NCI-H146 (cell line): ENCODE data around the gene B3GNT3.

ENCODE experiments used
- DNase-seq: peaks from one replicate; lab custom pipeline; 2025; lab: John Stamatoyannopoulos, UW

B3GNT3 gene, protein sequence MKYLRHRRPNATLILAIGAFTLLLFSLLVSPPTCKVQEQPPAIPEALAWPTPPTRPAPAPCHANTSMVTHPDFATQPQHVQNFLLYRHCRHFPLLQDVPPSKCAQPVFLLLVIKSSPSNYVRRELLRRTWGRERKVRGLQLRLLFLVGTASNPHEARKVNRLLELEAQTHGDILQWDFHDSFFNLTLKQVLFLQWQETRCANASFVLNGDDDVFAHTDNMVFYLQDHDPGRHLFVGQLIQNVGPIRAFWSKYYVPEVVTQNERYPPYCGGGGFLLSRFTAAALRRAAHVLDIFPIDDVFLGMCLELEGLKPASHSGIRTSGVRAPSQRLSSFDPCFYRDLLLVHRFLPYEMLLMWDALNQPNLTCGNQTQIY

DNA sequence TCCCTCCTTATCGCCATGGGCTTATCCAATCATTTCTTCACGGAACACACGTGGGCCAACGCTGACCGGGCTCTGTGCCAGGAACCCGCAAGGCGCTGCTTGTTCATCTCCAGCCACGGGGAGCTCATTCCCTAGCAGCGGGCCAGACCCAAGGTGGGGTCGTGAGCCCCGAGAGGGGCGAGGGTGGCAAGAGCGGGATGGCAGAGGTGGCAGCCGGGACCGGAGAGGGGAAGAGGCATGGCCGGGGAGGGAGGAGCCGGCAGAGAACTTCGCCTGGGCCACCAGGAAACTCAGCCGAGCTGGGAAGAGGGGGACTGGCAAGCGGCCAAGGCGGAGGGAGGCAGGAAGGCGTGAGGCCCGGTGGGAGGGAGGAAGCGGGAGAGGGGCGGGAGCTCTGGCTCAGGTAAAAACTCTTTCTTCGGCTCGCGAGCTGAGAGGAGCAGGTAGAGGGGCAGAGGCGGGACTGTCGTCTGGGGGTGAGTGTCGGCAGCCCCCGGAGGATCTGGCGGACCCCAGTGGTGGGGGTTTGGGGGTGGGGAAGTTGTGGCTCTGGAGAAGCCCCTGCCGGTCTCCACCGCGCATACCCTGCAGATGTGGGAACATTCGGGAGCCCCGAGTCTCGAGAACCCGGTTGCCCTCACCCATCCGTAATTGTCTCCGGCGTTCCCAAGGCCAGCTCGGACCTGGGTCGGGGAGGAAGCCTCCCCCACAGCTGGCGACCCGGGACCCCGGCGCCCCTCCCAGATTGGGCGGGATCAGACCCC is at the start of gene B3GNT3:
Gene B3GNT3 (plus strand): TSS at position 408 of the 764 bp plus-strand sequence. CDS start 12,670 bp downstream, outside the sequence.
- DNase-seq, result peak; percentile 76

DNA sequence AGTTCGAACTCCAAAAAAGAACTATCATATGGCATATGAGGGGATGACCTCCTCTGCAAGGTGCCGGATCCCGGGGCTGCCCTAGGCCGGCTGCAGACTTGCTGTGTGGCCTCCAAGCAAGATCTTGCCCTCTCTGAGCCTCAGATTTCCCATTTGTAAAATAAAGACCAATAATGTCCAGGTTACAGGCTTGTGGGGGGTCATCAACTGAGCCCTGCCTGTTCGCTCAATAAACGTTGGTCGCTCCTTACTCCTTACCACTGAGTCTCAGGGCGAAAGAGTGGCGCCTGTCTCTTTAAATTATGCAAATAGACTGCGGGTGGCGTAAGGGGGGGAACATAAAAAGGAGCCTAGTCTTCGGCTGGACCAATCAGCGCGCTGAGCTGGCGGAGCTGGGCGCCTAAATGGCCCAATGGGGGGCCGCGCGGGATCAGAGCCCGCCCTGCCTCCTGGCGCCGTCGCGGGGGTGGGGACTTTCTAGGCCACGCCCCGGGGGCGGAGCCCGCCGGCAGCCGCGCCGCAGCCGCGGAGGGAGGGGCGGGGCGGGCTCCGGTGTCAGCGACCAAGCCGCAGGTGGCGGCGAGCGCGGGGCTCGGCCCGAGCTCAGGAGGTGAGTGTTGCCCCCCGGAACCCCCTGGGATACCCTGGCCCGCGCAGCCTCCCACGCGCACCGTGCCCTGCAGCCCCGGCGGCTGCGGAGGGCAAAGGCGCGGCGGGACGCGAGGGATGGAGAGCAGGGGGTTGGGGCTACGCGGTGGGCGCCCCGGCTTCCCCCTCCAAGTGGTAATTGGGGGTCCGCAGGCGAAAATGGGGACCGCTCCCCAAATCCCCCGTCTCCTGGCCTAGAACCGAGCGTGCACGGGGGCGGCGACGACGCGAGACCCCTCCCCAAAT is 47.5 kb upstream of the B3GNT3 start:
- peak; percentile 97 for DNase-seq

DNA sequence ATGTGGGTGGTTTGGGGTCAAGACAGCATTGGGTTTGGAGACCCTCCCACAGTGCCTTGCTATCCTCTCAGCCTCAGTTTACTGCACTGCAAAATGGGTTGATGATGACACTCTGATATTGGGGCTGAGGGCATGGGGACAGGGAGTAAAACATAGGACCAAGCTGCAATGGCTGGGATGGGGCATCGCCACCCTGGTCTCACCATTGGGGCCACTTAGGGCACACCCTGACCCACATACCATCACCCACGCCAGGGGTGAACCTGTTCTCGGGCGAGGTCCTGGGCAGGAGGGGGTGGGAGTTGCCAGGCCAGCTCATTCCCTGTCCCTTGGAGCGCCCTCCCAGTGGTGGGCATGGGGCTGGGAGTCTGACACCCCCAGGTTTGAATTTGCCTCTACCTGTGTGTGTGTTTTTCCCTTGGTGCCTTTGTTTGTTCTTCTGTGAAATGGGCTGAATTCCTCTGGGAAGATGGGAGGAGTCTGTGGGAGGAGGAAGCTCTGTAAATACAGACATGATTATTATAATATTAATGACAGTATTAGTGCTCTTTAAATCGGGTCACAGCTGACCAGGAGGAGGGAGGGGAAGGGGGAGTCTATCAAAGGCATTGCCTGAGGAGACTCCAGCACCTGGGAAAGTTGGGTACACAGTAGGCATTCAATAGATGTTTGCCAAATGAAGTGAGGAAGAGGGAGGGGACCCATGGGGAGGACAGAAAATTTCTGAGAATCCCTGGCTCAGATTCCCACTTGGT is 45.9 kb upstream of the B3GNT3 start:
- no peak for DNase-seq

DNA sequence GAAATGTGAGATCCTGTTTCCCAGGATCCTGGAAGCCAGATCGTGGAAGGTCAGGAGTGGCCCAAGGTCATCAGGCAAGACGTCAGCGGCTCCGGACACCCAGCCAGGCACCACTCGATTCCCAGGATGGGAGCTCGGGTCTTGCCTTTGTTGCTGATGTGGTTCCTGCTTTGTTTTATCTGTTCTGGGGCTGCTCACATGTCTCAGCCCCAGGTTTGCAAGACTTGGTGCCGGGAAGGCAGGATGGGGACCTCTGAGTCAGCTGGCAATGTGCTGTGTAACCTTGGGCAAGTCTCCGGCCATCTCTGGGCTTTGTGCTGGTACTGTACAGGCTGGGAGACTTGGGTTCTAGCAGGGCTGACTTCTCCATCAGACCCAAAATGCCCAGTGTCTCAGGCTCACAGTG is 45.0 kb upstream of the B3GNT3 start:
- no peak for DNase-seq

DNA sequence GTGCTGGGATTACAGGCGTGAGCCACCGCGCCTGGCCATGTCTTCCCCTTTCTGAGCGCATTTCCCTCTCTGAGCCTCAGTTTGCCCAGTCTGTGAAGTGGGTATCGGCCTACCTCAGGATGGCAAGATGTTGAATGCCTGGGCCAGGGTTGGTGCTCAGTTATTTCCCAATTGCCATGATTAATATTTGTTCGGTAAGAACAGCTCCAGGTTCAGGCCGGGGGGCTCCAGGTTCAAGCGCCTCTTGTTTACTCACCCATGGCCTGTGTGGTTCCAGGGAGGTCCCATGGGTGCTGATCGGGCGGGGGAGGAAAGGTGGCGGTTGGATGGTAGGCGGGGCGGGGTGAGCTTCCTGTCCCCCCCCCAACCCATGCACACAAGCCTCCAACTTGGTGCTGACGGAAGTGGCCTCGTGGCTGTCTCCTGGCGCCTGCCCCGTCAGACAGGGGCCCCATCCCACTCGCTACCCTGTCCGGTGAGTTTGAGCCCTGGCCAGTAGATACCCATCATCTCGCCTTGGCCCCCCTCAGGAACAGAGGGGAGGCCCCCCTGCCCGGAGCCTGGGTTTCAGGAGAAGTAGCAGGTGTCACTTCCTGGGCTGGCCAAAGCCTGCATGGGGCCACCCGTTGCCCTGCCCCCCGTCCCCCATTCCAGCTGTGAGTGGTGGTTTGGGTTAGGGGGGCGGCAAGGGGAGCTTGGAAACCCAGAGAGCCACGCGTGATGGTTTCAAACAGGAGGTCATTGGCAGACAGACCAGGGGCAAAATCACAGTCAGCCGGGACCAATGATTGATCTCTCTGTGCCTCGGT is 43.6 kb upstream of the B3GNT3 start, which contains the start of gene FCHO1:
Gene FCHO1 (plus strand): TSS at position 375 of the 809 bp plus-strand sequence. CDS start 3,688 bp downstream, outside the sequence.
- no peak for DNase-seq

DNA sequence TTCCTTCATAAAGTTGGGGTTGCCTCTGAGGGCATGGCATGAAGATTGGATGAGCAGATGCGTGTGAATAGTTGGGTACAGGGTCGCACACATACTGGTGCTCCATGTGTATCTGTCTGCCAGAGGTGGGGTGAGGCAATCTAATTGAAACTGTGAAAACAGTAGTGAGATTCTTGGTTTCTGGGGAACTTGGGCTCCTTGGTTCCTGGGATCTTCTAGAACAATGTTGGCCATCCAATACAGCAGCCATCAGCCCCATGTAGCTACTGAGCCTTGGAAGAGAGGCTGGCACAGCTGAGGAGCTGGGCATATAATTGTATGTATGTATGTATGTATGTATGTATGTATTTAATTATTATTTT is 43.0 kb upstream of the B3GNT3 start:
- DNase-seq, result no peak

DNA sequence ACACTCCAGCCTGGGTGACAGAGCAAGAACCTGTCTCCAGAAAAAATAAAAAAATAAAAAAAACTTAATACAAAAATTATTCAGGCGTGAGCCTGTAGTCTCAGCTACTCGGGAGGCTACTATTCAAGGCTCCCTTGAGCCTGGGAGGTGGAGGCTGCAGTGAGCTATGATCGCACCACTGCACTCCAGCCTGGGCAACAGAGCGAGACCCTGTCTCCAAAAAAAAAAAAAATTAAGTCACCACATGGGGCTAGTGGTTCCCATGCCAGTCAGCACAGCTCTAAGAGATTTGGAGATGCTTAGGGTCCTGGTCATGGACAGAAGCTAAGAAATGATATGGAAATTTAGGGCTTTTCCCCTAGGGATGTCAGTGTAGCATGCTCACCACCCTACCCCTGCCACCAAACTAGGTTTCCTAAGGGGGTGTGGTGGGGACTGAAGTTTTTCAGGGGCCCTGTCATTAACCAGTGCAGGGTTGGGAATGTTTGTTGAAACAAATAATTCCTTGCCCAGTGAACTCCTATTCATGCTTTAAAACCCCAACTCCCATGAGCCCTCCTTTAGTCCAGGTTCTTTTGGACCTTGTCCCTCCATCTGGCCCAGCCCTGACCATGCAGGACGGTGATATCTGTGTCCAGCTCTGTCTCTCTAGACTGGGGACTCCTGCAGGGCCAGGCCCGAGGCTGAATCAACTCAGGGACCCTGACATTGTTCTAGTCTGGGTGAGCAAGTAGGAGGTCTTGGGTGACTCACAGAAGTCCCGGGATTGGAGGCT is 41.9 kb upstream of the B3GNT3 start:
- no peak for DNase-seq

DNA sequence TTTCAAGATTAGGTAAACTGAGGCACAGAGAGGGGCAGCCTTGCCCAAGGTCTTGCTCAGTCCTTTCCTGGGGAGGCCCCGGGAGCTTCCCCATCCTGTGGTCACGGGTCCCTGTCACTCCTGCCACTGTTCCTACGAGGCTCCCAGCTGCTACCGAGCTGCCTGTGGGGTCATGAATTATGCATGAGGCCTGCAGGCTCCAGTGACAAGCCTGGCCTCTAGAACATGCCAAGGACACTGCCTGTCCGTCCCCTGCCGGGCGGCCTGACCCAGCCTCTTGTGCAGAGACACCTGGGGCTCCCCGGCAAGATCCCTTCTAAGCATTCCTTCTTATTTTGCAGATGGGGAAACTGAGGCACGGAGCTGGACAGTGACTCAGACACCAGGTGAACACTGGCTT is 41.0 kb upstream of the B3GNT3 start:
- peak; percentile 58 for DNase-seq

DNA sequence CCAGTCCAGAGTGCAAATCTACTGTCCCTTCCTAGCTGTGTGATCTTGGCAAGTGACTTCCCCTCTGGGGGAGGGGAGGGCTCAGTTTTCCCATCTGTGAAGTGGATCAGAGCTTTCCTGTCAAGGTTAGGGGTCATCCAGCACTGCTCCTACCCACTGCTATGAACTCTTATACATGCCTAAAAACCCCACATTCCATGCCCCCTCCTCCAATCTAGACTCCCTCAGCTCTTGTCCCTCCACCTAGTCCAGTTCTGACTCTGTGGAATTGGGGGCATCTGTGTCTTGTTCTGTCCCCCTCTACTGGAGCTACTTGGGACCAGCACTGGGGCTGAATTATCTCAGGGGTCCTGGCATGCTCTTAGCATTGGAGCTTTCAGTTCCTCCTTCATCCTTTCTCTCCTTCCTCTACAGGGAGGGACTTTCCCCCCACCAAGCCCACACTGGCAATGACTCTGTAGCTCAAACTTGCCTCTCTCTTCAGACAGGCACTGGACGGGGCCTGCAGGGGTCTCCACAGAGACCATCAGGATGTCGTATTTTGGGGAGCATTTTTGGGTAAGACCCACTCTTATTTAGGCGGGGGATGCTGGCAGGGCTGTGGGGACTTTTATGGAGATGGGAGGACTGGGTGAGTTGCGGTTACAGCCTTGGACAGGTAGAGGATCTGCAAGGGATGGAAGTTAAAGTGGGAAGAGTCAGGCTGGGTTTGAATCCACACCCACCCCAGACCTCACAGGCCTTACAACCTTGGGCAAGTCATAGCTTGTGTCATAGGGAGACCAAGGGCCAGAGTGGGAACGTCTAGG is 40.1 kb upstream of the B3GNT3 start:
- DNase-seq, result no peak

DNA sequence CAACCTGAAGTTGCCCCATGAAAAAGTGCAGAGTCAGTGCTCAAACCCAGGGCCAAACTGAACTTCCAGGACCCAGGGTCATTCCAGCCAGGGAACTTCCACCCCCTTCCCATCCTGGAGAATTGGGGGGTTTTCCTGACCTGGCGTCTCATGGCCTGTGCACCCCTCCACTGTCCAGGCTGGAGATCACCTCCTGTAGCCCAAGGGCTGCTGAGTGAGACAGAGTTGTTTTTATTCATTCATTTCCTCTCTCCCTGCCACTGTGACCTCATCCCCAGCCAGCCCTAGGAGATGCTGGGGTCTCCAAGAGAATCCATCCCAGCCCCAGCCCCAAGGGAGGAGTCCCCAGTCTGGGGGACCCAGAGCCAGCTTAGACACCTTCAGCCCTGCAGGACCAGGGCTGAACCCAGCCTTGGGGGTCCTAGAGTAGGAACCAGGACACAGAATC is 39.5 kb upstream of the B3GNT3 start:
- no peak for DNase-seq

DNA sequence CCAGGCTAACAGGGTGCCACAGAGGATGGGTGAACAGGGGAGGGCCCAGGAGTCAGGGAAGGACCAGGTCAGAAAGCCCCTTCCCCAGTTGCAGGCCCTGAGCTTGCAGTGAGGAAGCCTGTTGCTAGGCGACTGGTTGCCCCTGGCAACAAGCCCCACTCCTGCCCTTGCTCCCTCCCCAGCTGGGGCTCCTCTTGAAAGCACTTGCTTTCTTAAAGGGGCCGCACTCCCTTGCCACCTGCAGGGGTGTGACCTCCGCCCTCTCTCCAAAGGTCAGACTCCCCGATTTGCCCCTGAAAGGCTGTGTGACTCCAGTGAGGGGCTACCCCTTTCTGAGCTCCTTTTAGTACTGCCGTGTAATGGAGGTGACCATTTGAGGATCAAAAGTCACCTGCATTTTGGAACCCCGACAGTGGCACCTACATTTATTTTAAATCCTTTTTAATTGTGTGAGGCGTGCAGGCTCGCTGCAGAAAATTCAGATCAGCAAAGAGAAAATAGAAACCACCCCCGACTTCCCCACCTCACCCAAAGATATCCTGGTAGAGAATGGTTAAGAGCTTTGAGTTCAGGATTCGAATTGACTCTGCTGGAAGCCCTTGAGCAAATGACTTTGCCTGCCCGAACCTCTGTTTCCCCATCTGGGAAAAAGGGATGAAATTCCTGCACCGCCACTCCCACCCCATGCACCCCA is 38.8 kb upstream of the B3GNT3 start:
- DNase-seq, result peak; percentile 69

DNA sequence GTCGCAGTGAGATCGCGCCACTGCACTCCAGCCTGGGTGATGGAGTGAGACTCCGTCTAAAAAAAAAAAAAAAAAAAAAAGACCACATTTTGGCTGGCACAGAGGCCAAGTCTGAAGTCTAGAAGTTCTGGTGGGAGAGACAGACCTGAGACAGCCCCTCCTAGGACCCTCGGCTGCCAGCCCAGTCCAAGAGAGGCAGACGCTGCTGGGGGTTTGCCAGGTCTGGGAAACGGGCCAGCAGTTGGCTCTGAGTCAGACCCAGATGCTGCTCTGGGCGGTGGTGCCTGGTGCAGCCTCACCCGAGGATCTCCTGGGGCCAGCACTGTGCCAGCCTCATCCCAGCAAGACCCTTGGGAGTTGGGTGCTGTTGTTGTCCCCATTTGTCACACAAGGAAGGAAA is 37.8 kb upstream of the B3GNT3 start:
- DNase-seq, result no peak

DNA sequence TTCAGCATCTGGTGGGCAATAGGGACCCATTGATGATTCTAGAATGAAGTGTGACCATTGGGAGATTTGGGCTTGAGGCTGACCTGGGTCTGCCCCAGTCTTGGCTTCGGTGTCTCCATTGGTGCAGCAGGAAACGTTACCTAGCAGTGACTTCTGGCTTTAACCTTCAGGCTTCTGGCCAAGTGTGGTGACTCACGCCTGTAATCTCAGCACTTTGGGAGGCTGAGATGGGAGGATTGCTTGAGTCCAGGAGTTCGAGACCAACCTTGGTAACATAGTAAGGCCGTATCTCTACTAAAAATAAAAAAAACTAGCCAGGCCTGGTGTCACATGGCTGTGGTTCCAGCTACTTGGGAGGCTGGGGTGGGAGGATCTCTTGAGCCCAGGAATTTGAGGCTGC is 36.4 kb upstream of the B3GNT3 start:
- no peak for DNase-seq

DNA sequence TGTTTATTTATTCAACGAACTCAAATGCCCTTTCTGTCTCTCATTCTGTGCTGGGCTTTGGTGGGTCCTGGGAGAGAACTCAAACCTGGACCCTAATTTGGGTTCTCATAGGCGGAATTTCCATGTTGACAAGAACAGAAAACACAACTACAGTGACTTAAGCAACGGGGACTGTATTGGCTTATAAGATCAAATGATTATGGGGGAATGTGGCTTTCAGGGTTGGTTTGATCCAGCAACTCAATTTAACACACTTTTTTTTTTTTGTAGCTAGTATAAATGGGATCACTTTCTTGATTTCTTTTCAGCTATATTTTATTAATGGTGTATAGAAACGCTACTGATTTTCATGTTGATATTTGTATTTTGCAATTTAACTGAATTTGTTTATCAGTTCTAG is 33.8 kb upstream of the B3GNT3 start:
- DNase-seq, result no peak

DNA sequence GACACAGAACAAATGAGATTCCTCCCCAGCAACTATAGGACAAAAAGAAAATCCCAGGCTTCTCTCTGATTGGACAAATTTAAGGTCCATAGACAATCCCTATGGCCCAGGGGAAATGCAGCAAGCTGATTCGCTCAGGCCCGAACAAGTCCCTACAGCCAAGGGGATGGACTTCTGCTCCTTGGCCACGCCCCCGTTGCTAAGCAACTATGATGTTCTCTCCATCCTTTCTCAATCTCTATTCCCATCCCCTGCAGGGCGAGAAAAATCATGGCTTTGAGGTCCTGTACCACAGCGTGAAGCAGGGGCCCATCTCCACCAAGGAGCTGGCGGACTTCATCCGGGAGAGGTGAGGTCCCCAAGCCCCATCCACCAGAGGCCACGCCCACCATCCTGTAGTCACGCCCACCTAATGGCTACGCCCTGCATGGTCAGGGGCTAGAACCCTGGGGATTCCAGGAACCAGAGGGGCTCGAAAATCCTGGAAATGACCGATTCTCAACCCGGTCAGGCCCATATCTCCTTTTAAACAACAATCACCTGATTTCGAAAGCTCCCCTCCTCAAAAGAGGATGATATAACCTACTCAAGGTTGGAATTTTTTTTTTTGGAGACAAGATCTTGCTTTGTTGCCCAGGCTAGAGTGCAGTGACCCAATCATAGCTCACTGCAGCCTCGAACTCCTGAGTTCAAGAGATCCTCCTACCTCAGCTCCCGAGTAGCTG is 32.3 kb upstream of the B3GNT3 start:
- DNase-seq, result peak; percentile 98

DNA sequence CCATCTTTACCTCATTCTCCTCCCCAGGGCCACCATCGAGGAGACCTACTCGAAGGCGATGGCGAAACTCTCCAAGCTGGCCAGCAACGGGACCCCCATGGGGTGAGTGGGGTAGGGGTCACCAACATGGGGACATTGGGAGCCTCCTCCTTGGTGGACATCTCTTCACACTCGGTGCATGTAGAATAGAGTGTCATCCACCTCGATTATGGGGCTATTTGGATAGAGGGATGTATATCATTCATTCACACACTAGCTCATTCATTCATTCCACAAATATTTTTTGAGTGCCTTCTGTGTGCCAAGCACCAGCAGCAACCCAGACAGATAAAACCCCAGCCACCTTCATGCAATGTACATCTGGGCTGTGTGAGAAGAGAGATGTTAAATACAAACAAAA is 30.6 kb upstream of the B3GNT3 start:
- no peak for DNase-seq

DNA sequence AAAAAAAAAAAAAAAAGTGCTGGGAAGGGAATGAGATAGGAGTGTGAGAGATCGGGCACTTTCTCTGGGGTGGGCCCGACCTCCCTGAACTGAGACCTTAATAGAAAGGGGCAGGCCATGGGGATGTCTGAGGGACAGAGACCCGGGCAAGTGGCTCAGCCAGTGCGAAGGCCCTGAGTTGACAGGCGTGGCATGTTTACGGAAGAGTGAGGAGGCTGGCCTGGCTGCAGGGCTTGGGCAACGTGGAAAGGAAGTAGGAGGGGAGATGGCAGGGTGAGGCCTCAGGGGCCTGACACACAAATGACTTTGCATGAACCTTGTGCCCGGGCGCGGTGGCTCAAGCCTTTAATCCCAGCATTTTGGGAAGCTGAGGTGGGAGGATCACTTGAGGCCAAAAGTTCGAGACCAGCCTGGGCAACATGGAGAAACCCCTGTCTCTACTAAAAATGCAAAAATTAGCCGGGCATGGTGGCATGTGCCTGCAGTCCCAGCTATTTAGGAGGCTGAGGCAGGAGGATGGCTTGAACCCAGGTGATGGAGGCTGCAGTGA is 29.8 kb upstream of the B3GNT3 start:
- no peak for DNase-seq
